ENCODE results near the gene CLDN2. TPM values are rescaled to one million over a fixed set of nuclear protein-coding genes. Genes with fewer than 3 reads are reported as not detected.

Gene CLDN2
- polyA plus RNA-seq, 1 experiment, result 0.04 TPM

GRCh38 chrX:106935175-106935574 is 15.0 kb downstream of the CLDN2 start:
- H3K4me3 ChIP-seq (ENCODE audit: low read depth, low read length), result no peak overlapping the region
- H3K27ac ChIP-seq (ENCODE audit: low read depth, low read length), result no peak overlapping the region
- H3K27me3 ChIP-seq (ENCODE audit: control insufficient read depth, insufficient read depth, low read length), result no peaks in the 10 kb centered on the region
- no peaks in the 10 kb centered on the region for H3K9me3 ChIP-seq (ENCODE audit: control insufficient read depth, insufficient read depth, low read length)
- DNase-seq (ENCODE audit: low read depth, low spot score), result no peak
- ChIA-PET POLR2A (no interaction called here), CTCF (no interaction called here)
- TF ChIP-seq CTCF (IDR thresholded peaks at IDR 0.05; ENCODE audit: low read depth, low read length), result no peak

GRCh38 chrX:106936246-106936645 is 16.0 kb downstream of the CLDN2 start:
- Histone ChIP-seq H3K27ac (ENCODE audit: low read depth, low read length) (no peak overlapping the region), H3K4me3 (ENCODE audit: low read depth, low read length) (no peak overlapping the region), H3K27me3 (ENCODE audit: control insufficient read depth, insufficient read depth, low read length) (no peaks in the 10 kb centered on the region), H3K9me3 (ENCODE audit: control insufficient read depth, insufficient read depth, low read length) (no peaks in the 10 kb centered on the region)
- no peak for TF ChIP-seq CTCF (IDR thresholded peaks at IDR 0.05; ENCODE audit: low read depth, low read length)
- POLR2A ChIA-PET, result no interaction called here
- CTCF ChIA-PET, result interaction anchor here (0.9 kb wide), 1 partner anchor 42 kb away, joined by 5 read pairs; no protein-coding TSS in a partner anchor
- DNase-seq (ENCODE audit: low read depth, low spot score), result no peak

GRCh38 chrX:106939566-106939965 is 19.4 kb downstream of the CLDN2 start:
- Histone ChIP-seq H3K27me3 (ENCODE audit: control insufficient read depth, insufficient read depth, low read length) (no peaks in the 10 kb centered on the region), H3K9me3 (ENCODE audit: control insufficient read depth, insufficient read depth, low read length) (no peaks in the 10 kb centered on the region), H3K4me3 (ENCODE audit: low read depth, low read length) (no peak overlapping the region), H3K27ac (ENCODE audit: low read depth, low read length) (no peak overlapping the region)
- ChIA-PET POLR2A (no interaction called here), CTCF (no interaction called here)
- DNase-seq (ENCODE audit: low read depth, low spot score), result no peak
- TF ChIP-seq CTCF (IDR thresholded peaks at IDR 0.05; ENCODE audit: low read depth, low read length), result no peak

GRCh38 chrX:106940068-106940467 is 19.9 kb downstream of the CLDN2 start:
- CTCF ChIA-PET, result no interaction called here

GRCh38 chrX:106946464-106946863 is 26.3 kb downstream of the CLDN2 start:
- CTCF ChIA-PET, result interaction anchor here (0.6 kb wide), 1 partner anchor 1071 kb away, joined by 3 read pairs; no protein-coding TSS in a partner anchor
- no peak for TF ChIP-seq CTCF (IDR thresholded peaks at IDR 0.05; ENCODE audit: low read depth, low read length)
- no peak for DNase-seq (ENCODE audit: low read depth, low spot score)

More at GRCh38 chrX:106940068-106940467, 19.9 kb downstream of the CLDN2 start:
- TF ChIP-seq CTCF (IDR thresholded peaks at IDR 0.05; ENCODE audit: low read depth, low read length), result no peak
- no peak overlapping the region for H3K4me3 ChIP-seq (ENCODE audit: low read depth, low read length)
- H3K27me3 ChIP-seq (ENCODE audit: control insufficient read depth, insufficient read depth, low read length), result no peaks in the 10 kb centered on the region
- H3K9me3 ChIP-seq (ENCODE audit: control insufficient read depth, insufficient read depth, low read length), result no peaks in the 10 kb centered on the region
- no peak overlapping the region for H3K27ac ChIP-seq (ENCODE audit: low read depth, low read length)
- POLR2A ChIA-PET, result no interaction called here
- no peak for DNase-seq (ENCODE audit: low read depth, low spot score)

More at GRCh38 chrX:106946464-106946863, 26.3 kb downstream of the CLDN2 start:
- Histone ChIP-seq H3K27ac (ENCODE audit: low read depth, low read length) (no peak overlapping the region), H3K4me3 (ENCODE audit: low read depth, low read length) (no peak overlapping the region), H3K9me3 (ENCODE audit: control insufficient read depth, insufficient read depth, low read length) (no peaks in the 10 kb centered on the region), H3K27me3 (ENCODE audit: control insufficient read depth, insufficient read depth, low read length) (no peaks in the 10 kb centered on the region)
- POLR2A ChIA-PET, result no interaction called here
